Urinary bladder (tissue), 4 donors: ENCODE measurements around the gene FTSJ1. TPM values are rescaled to one million over a fixed set of nuclear protein-coding genes. Genes with fewer than 3 reads are reported as not detected.

ENCODE experiments used
- DNase-seq: peaks from one replicate; pipeline ENCODE4 v3.0.0-alpha.2; 2015; ENCODE audit errors: extremely low spot score
- H3K27ac ChIP-seq: one replicate; pipeline ENCODE4 v1.5.1; 2013; ENCODE audit warnings: low read depth, mild to moderate bottlenecking, moderate library complexity
- H3K36me3 ChIP-seq: one replicate; pipeline ENCODE4 v1.6.1; 2013; ENCODE audit warnings: mild to moderate bottlenecking, moderate library complexity; ENCODE audit not compliant: insufficient read depth
- H3K4me1 ChIP-seq: one replicate; pipeline ENCODE4 v1.6.1; 2013; ENCODE audit warnings: mild to moderate bottlenecking, moderate library complexity; ENCODE audit not compliant: insufficient read depth
- H3K4me3 ChIP-seq: one replicate; pipeline ENCODE4 v1.5.1; 2013; ENCODE audit warnings: low read depth, low read length
- WGBS: extraction: QIAGEN DNeasy Blood & Tissue Kit; methylation state at CpG from one replicate; pipeline ENCODE4 v1.1.7; 2013; 5-methylcytosine and 5-hydroxymethylcytosine counted together
- polyA plus RNA-seq: library from polyadenylated mRNA; stranded (reverse); fragments of 200-250 nt; gene quantifications from one replicate; pipeline ENCODE4 v1.2.3, GENCODE V29; 2013
- total RNA-seq: library from RNA; depleted of rRNA; stranded (reverse); fragments of >200 nt; gene quantifications from one replicate; pipeline ENCODE4 v1.2.3, GENCODE V29; 2014
- donor health status: healthy with polysubstance abuse.
- donor health status: healthy.

FTSJ1 gene
- total and polyA plus RNA-seq, 2 donors, result 21.8 to 28.2 TPM

DNA sequence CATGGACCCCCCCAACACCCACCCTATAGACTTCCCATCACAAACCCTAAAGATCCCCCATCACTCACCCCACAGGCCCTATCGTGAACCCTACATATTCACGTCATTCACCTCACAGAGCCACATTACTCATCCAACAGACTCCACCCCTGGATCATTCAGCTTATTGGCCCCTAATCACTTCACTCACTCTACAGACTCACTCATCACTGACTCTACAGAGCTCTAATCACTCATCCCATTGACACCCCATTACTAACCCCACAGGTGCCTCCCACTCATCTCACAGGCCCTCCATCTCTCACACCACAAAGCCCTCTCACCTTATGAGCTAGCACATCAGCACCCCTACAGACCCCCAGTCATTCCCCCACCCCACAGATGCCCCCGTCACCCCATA lies 57.2 kb downstream of the FTSJ1 start:
- H3K4me3 ChIP-seq, result no peak overlapping the region
- no peak for DNase-seq
- no peak overlapping the region for H3K27ac ChIP-seq
- H3K36me3 ChIP-seq, result peaks cover 2% of the 10 kb centered on the region
- no peaks in the 10 kb centered on the region for H3K4me1 ChIP-seq
- WGBS, result 96% methylated on average over 3 of the region's 3 CpGs

Other genes with a start within 250 kb of the FTSJ1 start
- gene SSX1, start 220.8 kb upstream of the FTSJ1 start, total RNA-seq, result not detected
- gene SSX1, start 220.8 kb upstream of the FTSJ1 start, polyA plus RNA-seq, result not detected
- gene SSX3, start 119.5 kb upstream of the FTSJ1 start, total RNA-seq, result not detected
- gene SSX3, start 119.5 kb upstream of the FTSJ1 start, polyA plus RNA-seq, result not detected
- gene SSX4, start 92.7 kb upstream of the FTSJ1 start, total RNA-seq, result not detected
- gene SSX4, start 92.7 kb upstream of the FTSJ1 start, polyA plus RNA-seq, result not detected
- not detected for gene SSX4B, start 64.2 kb upstream of the FTSJ1 start, total RNA-seq
- not detected for gene SSX4B, start 64.2 kb upstream of the FTSJ1 start, polyA plus RNA-seq
- gene SLC38A5, start 5.9 kb upstream of the FTSJ1 start, total RNA-seq, result 12.8 TPM
- 5.8 TPM for gene SLC38A5, start 5.9 kb upstream of the FTSJ1 start, polyA plus RNA-seq
- 2.7 TPM for gene PORCN, start 32.8 kb downstream of the FTSJ1 start, total RNA-seq
- gene PORCN, start 32.8 kb downstream of the FTSJ1 start, polyA plus RNA-seq, result 19.0 TPM
- gene EBP, start 45.6 kb downstream of the FTSJ1 start, total RNA-seq, result 19.2 TPM
- gene EBP, start 45.6 kb downstream of the FTSJ1 start, polyA plus RNA-seq, result 34.4 TPM
- gene TBC1D25, start 63.5 kb downstream of the FTSJ1 start, total RNA-seq, result 3.7 TPM
- 14.7 TPM for gene TBC1D25, start 63.5 kb downstream of the FTSJ1 start, polyA plus RNA-seq
- gene RBM3, start 98.3 kb downstream of the FTSJ1 start, total RNA-seq, result 198 TPM
- gene RBM3, start 98.3 kb downstream of the FTSJ1 start, polyA plus RNA-seq, result 205 TPM
- 55.0 TPM for gene WDR13, start 121.3 kb downstream of the FTSJ1 start, total RNA-seq
- gene WDR13, start 121.3 kb downstream of the FTSJ1 start, polyA plus RNA-seq, result 134 TPM
- gene WAS, start 207.6 kb downstream of the FTSJ1 start, total RNA-seq, result 1.0 TPM
- gene WAS, start 207.6 kb downstream of the FTSJ1 start, polyA plus RNA-seq, result 6.1 TPM
- 2.8 TPM for gene SUV39H1, start 220.5 kb downstream of the FTSJ1 start, total RNA-seq
- gene SUV39H1, start 220.5 kb downstream of the FTSJ1 start, polyA plus RNA-seq, result 6.0 TPM